ENCODE measurements around the gene RSBN1L. TPM values are rescaled to one million over a fixed set of nuclear protein-coding genes. Genes with fewer than 3 reads are reported as not detected.
"Not testable (repeated sequence)": the region's sequence is repeated elsewhere in the genome, so short reads cannot be mapped to it uniquely, and the experiment has no call there.

The RSBN1L gene
- total RNA-seq, 1 experiment from 2014 or later, result 27.6 TPM

- DNase-seq (ENCODE audit: low read depth), result no peak
Measured at GRCh38 chr7:77687747-77688144, 8.5 kb upstream of the RSBN1L start.

- DNase-seq (ENCODE audit: low read depth), result no peak
Measured at GRCh38 chr7:77690289-77690688, 6.0 kb upstream of the RSBN1L start.

GRCh38 chr7:77691892-77692491, 4.3 kb upstream of the RSBN1L start:
- no peak for DNase-seq (ENCODE audit: low read depth)

GRCh38 chr7:77693830-77694583, 2.3 kb upstream of the RSBN1L start:
- no peak for DNase-seq (ENCODE audit: low read depth)

GRCh38 chr7:77696643-77697534, 630 bp downstream of the RSBN1L start:
- DNase-seq (ENCODE audit: low read depth), result peak; percentile 72

GRCh38 chr7:77697535-77697831, 1.2 kb downstream of the RSBN1L start:
- no peak for DNase-seq (ENCODE audit: low read depth)

GRCh38 chr7:77698042-77698625, 1.9 kb downstream of the RSBN1L start:
- no peak for DNase-seq (ENCODE audit: low read depth)

GRCh38 chr7:77699056-77699455, 2.8 kb downstream of the RSBN1L start:
- DNase-seq (ENCODE audit: low read depth), result peak; percentile 60

GRCh38 chr7:77702513-77702912, 6.3 kb downstream of the RSBN1L start:
- DNase-seq (ENCODE audit: low read depth), result peak; percentile 45

GRCh38 chr7:77702968-77703472, 6.8 kb downstream of the RSBN1L start:
- DNase-seq (ENCODE audit: low read depth), result no peak

- DNase-seq (ENCODE audit: low read depth), result not testable (repeated sequence)
Measured at GRCh38 chr7:77703669-77704068, 7.4 kb downstream of the RSBN1L start.

- DNase-seq (ENCODE audit: low read depth), result no peak
Measured at GRCh38 chr7:77707504-77707992, 11.3 kb downstream of the RSBN1L start.

GRCh38 chr7:77710067-77710466, 13.8 kb downstream of the RSBN1L start:
- no peak for DNase-seq (ENCODE audit: low read depth)

- no peak for DNase-seq (ENCODE audit: low read depth)
Measured at GRCh38 chr7:77710861-77711260, 14.6 kb downstream of the RSBN1L start.

GRCh38 chr7:77714195-77714594, 17.9 kb downstream of the RSBN1L start:
- no peak for DNase-seq (ENCODE audit: low read depth)

- peak; percentile 80 for DNase-seq (ENCODE audit: low read depth)
Measured at GRCh38 chr7:77714931-77715330, 18.7 kb downstream of the RSBN1L start.

GRCh38 chr7:77716804-77717203, 20.5 kb downstream of the RSBN1L start:
- DNase-seq (ENCODE audit: low read depth), result no peak

- DNase-seq (ENCODE audit: low read depth), result not testable (repeated sequence)
Measured at GRCh38 chr7:77717566-77717965, 21.3 kb downstream of the RSBN1L start.

GRCh38 chr7:77727527-77727926, 31.3 kb downstream of the RSBN1L start:
- no peak for DNase-seq (ENCODE audit: low read depth)

GRCh38 chr7:77727936-77728701, 31.9 kb downstream of the RSBN1L start:
- peak; percentile 63 for DNase-seq (ENCODE audit: low read depth)

Measured in M059J (cell line).